Measurements from ENCODE around the gene LTBR.
A peak's percentile ranks its signal among the peaks of the same experiment; 100 is the strongest.
"Not testable (repeated sequence)": the region's sequence is repeated elsewhere in the genome, so short reads cannot be mapped to it uniquely, and the experiment has no call there.

LTBR gene

DNA sequence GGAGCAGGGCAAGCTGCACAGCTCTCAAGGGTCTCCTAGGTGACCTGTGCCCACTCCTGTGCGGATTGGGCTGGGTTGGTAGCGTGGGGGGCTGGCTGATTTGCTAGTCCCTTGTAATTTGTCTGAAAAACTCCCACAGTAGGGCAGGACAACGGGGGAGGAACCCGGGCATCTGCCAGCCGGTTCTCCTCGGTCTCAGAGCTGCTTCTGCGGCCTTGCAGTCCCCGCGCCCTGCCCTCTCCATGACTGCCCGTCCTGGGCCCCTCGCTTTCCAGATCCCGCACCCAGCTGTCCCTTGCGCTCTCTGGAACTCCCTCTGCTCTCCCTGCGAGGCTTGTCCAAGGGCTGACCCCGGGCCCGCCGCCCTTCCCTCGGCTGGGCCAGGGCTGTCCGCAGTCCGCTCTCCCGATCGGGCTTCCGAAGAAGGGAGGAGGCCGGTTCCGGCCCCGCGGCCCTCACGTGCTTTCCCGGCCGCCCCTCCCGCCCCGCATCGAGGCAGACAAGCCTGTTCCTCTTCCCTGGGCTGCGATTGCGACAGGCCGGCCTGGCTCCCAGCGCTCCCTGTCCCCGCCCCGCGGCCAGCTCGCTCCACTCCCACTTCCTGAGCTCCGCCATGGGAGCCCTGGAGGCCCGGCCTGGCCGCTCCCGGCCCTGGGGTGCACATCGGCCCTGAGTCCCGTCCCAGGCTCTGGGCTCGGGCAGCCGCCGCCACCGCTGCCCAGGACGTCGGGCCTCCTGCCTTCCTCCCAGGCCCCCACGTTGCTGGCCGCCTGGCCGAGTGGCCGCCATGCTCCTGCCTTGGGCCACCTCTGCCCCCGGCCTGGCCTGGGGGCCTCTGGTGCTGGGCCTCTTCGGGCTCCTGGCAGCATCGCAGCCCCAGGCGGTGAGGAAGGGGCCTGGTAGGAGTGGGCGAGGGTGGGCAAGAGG, at the start of gene LTBR:
Gene LTBR (plus strand): TSS at position 591 of the 927 bp plus-strand sequence. CDS start 197 bp downstream, at position 788.
- DNase-seq (ENCODE audit: low read depth) = peak; percentile 76
- peak within 1 kb of the TSS; percentile 66 for H3K4me3 ChIP-seq (ENCODE audit: low read depth, low read length)

DNA sequence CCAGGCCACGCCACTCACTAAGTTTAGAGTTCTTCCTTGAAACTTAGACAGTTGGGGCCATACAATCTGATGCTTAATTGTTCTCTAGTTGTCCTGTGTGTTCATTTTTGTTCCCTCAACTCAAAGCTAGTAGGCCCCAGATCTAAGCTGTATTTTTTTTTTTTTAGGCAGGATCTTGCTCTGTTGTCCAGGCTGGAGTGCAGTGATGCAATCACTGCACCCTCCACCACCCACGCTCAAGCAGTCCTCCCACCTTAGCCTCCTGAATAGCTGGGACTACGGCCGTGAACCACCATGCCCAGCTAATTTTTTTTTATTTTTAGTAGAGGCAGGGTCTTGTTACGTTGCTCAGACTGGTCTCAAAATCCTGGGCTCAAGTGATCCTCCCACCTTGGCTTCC, 49.6 kb upstream of the LTBR start:
- no peak for DNase-seq (ENCODE audit: low read depth)
- no peak overlapping the region for H3K4me3 ChIP-seq (ENCODE audit: low read depth, low read length)

DNA sequence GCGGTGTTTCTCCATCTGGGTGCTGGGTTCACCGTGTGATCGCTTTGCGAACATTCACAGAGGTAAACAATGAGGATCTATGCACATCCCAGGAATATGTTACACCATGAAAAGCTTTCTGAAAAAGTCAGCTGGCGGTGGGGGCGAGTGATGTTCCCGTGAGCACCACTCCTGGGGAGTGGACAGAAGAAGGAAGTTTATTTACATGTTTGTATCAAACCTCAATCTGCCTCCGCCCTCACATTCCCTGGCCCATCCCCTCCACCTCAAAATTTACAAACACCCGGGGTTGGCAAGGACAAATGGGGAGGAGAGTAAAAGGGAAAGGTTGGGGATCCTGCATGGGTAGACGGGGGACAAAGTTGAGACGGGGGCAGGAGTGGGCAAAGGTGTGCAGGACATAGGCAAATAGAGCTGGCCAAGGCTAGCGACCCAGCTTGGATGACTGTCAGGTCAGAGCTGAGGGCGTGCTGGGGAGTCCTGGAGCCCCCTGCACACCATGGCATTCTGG, 49.0 kb upstream of the LTBR start:
- peak overlapping the region; percentile 43 for H3K4me3 ChIP-seq (ENCODE audit: low read depth, low read length)
- DNase-seq (ENCODE audit: low read depth) = no peak

DNA sequence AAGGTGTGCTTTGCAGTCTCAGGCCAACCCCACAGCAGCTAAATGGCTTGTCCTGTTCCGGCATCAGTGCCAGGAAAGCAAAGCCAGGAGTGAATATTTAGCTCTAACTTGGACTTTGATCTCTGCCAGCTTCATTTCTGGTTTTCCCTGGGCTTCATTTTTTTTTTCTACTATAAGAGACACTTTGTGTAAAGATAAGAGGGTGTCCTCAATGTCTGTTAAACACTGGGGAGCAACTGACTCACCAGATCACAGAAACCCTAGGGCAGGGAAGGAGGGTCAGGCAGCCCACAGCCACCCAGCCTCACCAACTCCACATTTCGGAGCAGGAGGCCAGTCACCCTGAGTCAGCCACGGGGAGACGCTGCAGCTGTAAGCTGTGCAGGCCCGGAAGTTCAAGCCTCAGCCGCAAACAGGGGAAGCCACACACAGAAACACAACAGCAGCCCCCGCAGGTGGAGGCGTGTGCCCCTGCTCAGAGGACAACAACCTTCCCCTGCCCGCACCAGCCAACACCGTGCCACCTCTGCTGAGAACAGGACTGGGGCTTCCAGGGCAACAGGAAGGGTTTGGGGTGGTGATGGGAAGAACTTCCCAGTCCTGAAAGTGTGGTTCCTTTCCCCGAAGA, 48.4 kb upstream of the LTBR start:
- peak; percentile 51 for DNase-seq (ENCODE audit: low read depth)
- peak overlapping the region; percentile 43 for H3K4me3 ChIP-seq (ENCODE audit: low read depth, low read length)

DNA sequence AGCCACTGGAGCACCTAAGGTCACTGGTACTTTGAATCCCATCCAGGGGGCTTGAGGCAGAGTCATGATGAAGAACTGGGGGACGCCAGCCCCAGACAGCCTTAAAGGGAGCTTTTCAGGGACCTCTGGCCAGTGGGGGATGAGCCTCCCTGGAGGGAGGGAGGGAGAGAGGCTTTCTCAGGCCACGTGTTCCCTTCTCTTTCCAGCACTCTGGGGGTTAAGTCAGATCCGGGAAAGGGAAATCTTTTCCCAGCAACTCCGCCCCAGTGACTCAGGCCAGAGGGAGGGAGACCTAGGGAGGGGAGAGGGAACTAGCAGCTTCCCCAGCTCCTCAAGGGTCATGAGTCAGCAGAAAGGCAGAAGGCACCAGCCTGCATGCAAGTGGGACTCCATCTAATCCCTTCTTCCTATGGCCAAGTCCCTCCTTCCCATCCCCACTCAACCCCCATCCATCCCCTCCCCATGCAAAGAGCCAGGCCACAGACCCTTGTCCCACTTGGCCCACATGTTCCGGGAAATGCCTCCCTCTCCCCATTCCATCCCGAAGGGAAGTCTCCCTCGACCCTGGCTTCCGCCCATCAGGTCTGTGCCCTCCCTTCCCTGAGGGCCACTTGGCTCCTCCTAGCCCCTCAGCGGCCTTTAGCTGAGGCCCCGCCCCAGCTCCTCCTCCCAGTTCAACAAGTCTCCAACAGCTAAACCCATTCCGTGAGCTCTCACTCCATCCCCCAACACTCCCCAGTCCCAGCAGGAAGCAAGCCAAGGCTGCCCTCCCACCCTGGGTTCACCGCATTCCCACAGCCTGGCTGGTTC, 47.7 kb upstream of the LTBR start:
- peak; percentile 100 for DNase-seq (ENCODE audit: low read depth)
- H3K4me3 ChIP-seq (ENCODE audit: low read depth, low read length) = peak overlapping the region; percentile 98

DNA sequence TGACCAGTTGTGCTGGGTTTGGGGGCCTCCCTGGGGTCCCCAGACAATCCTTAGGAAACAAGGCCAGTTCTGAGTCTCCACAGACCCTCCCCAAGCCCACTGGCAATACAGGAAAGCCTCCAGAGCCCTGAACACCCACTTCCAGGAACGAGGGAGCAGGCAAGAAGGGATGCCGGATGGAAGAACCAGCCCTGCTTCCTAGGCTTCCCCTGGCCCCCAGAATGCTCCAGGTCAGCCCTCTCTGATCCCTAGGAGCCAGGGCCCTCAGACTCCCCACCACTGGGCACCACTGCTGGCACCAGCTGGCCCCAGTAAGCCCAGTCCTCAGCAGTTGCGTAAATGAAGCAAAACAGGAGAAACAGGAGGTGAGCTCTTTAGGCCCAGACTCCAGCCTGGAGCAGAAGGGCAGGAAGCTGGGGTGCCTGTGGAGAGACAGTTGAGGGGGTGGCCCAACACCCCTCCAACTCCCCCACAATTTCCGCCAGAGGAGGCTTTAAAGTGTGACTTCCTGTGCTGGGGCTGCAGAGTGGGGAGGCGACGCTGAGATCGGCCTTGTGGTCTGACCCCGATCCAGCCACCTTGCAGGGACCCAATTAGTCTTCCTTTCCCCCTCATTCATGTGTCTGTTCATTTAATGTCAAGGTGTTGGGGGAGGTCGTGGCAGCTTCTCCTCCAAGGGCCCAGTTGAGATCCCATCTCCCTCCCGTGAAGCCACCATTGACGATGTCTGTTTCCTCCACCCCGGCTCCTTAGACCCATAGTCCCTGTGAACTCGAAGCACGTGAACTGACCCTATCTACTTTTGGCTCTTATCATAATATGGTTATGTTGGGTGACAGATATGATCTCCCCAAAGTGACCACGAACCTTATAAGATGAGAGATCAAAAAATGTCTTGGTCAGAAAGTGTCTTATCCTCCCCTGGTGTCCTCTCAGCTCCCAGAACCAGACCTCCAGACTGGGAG, 46.8 kb upstream of the LTBR start:
- no peak for DNase-seq (ENCODE audit: low read depth)
- peak overlapping the region; percentile 98 for H3K4me3 ChIP-seq (ENCODE audit: low read depth, low read length)

DNA sequence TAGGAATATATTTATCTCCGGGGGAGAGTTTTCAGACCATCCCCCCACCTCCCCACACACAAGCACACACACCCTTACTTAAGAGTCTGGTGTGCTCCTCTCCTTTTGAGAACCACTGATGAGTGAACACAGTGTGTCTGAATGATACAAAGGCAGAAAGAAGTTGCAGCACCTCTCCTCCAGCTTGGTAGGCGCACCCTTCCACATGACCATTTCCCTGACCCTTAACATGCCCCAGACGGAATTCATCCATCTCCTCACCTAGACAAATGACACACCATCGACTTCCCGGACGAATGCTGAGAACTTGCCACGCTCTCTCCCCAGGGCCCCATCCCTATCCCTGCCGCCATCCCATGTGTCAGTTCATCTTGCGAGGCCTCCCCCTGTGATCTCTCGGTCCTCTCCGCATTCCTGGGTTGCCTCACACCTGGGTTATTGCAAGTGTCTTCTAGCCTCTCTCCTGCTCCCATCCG, 46.0 kb upstream of the LTBR start:
- H3K4me3 ChIP-seq (ENCODE audit: low read depth, low read length) = peak overlapping the region; percentile 98

DNA sequence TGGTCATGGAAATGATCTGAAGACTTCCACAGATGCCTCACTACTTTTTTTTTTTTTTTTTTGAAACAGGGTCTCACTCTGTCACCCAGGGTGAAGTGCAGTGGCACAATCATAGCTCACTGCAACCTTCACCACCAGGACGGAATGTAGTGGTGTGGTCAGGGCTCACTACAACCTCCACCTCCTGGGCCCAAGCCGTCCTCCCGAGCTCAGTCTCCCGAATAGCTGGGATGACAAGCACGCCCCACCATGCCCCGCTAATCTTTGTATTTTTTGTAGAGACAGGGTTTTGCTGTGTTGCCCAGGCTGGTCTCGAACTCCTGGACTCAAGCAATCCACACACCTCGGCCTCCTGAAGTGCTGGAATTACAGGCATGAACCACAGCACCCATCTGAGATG, 45.4 kb upstream of the LTBR start:
- peak overlapping the region; percentile 98 for H3K4me3 ChIP-seq (ENCODE audit: low read depth, low read length)
- DNase-seq (ENCODE audit: low read depth) = not testable (repeated sequence)

More for the DNA sequence above, 46.0 kb upstream of the LTBR start:
- no peak for DNase-seq (ENCODE audit: low read depth)

DNA sequence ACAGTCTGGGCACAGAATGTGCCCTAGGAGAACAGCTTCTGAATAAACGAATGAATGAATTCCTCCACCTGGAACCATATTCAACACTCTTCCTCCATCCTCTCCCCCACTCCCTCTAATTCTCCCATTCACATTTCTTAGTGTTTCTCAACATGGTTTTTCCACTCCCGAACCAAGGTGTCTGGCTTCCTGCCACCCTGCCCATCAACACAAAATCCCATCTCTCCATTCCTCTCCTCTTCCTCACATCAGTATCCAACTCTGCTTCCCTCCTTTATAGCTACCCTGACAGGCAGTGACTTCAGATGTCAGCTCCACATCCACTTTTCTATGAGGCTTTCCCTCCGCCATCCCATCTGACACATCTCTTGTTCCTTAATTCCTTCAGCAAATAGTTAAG, 45.0 kb upstream of the LTBR start:
- no peak for DNase-seq (ENCODE audit: low read depth)
- peak overlapping the region; percentile 98 for H3K4me3 ChIP-seq (ENCODE audit: low read depth, low read length)

DNA sequence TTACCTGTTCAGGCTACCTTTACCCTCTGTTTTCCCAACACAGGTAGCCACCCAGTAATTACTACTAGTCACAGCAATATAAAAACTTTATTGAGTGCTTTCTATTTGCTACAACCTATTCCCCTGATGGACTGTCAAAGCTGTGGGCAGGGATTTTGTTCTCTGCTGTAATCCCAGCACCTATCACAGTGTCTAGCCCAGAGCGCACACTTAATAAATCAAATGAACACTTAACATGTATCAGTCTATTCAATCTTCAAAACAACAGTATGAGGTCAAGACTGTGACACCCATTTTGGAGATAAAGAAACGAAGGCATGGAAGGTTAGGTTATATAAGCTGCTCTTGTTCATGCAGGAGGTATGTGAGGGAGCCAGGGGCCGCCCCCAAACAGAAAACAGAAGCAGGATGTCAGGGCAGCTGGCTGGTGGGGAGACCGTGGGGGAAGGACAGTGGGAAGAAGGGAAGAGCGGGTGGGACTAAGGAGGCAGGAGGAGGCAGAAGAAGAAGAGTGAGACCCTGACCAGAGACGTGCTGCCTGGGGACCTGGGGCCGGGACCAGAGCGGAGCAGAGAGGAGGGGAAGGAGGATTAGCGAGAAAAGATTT, 43.8 kb upstream of the LTBR start:
- peak overlapping the region; percentile 98 for H3K4me3 ChIP-seq (ENCODE audit: low read depth, low read length)
- DNase-seq (ENCODE audit: low read depth) = no peak

DNA sequence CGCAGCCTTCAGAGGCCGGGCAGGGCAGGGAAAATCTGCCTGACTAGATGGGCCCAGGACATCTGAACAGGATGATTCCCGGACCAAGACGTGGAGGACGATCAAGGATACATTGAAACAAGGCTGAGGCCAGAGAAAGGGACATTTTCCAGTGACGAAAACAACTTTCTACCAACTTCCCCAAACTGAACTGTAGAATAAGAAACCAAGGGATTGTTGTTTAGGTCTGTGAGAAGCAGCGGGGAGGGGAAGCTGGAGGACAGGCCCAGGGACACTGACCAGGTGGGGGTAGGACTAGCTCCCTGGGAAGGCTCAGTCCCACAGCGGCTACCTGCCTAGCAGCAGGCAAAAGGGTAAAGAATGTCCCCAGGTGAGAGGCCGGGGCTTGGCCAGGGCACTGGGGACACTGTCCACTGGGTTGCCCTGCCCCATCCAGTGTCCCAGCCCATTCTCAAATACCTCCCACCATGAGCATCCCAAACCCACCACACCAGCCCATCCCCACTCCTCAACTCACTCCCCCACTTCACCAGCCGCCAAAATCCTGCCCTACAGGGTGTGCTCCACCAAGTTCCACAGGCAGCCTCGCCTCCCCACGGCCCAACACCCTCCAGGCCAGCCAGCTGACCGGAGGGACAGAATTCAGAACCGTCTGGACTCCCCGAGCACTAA, 43.1 kb upstream of the LTBR start:
- H3K4me3 ChIP-seq (ENCODE audit: low read depth, low read length) = peak overlapping the region; percentile 98
- no peak for DNase-seq (ENCODE audit: low read depth)

DNA sequence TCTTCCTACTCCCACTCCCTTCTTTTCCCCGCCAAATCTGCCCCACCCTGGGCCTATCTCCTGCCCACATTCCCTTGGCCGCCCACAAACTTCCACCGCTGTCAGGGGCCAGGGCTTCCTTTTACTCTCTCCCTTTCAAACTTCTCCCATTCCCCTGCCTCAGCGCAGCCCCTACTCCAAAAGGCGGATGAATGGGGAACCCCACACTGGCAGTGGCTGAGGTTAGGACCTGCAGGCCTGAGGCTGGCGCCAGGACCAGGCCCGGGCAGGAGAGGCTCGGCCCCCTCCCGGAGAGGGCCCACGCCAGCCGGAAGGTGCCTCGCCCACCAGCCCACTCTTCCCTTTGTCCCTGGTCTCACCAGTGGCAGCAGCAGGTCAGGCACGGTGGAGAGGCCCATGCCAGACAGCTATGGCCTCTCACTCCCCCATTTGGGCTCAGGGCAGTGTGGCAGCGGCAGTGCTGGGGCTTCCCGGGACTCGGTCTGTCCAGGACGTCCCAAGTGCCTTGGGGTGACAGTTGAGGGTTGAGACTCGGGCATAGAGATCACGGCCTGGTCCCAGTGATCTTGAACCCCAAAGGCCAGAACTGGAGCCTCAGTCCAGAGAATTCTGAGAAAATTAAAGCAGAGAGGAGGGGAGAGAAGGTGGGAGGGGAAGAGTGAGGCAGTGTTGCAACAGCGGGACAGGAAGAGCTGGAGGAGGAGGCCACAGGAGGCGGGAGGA, 42.4 kb upstream of the LTBR start, which contains the start of gene TNFRSF1A:
Gene TNFRSF1A (minus strand): TSS at position 660 of the 723 bp plus-strand sequence. CDS start 262 bp downstream, at position 398.
- H3K4me3 ChIP-seq (ENCODE audit: low read depth, low read length) = peak within 1 kb of the TSS; percentile 98
- peak; percentile 55 for DNase-seq (ENCODE audit: low read depth)

DNA sequence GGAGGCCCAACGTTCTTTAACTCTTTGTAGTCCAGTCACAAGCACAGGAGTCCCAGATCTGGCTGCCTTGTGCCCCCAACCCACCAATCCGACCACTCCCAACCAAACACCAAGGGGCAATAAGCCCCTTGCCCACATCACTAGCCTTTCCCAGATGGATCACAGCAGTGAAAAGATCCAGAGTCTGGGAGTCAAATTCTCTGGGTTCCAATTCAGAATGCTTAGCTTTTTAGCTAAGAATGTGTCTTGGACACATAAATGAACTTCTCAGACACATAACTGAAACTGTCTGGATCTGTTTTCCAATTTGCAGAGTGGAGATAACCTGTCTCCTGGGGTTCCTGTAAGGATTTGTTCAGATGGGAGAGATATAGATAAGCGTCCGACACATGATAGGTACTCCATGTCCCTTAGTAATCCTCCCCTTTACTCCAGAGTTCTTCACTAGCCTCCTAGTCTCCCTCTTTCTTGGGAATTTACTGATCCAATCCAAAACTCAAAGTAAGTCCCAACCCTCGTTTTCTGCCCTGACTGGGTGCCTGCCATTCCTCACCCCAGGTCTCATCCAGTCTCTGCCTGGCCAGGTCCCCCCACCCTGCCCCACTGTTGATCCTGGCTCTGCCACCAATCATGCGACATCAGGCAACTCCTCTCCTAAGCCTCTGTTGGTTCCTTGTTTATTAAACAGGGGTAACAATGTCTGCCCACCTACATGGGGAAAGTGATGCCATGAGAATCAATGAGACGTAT, 41.6 kb upstream of the LTBR start:
- no peak for DNase-seq (ENCODE audit: low read depth)
- H3K4me3 ChIP-seq (ENCODE audit: low read depth, low read length) = peak overlapping the region; percentile 98

DNA sequence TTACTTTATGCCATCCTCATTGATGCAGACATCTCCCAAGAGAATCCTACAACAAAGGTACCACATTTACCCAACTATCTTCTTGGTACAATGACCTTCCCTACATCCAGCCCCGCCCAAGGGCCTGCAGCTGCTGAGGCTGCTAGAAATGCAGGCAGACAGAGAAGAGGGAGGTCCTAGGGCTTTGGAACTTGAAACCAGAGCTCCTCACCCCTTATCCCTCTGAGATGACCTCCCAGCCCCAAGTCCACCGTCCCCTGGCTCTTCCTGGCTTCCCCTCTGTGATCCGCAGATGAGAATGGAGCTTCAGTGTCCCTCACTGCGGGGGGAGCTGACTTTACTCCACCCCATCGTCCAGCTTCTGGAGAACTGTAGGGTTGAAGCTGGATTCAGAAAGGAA, 40.4 kb upstream of the LTBR start:
- DNase-seq (ENCODE audit: low read depth) = no peak
- no peak overlapping the region for H3K4me3 ChIP-seq (ENCODE audit: low read depth, low read length)

DNA sequence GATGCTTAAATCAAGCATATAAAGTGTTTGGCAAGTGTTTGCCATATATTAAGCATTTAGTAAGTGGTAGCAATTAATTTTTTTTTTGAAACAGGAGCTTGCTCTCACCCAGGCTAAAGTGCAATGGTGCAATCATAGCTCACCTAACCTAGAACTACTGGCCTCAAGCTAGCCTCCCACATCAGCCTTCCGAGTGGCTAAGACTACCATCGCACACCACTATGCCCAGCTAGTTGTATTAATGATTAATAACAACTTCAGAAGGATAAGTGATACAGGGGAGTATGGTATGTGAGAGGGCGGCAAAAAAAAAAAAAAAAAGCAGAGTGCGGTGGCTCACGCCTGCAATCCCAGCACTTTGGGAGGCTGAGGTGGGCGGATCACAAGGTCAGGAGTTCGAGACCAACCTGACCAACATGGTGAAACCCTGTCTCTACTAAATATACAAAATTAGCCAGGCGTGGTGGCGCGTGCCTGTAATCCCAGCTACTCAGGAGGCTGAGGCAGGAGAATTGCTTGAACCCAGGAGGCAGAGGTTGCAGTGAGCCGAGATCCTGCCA, 39.8 kb upstream of the LTBR start:
- H3K4me3 ChIP-seq (ENCODE audit: low read depth, low read length); DNase-seq (ENCODE audit: low read depth): not testable (repeated sequence)

All from skeletal muscle cell (primary cell).